ENCODE results near the gene RRAS2. TPM values are rescaled to one million over a fixed set of nuclear protein-coding genes. Genes with fewer than 3 reads are reported as not detected.

The RRAS2 gene
- total RNA-seq, 1 donor from 2014 or later = 139 TPM

DNA sequence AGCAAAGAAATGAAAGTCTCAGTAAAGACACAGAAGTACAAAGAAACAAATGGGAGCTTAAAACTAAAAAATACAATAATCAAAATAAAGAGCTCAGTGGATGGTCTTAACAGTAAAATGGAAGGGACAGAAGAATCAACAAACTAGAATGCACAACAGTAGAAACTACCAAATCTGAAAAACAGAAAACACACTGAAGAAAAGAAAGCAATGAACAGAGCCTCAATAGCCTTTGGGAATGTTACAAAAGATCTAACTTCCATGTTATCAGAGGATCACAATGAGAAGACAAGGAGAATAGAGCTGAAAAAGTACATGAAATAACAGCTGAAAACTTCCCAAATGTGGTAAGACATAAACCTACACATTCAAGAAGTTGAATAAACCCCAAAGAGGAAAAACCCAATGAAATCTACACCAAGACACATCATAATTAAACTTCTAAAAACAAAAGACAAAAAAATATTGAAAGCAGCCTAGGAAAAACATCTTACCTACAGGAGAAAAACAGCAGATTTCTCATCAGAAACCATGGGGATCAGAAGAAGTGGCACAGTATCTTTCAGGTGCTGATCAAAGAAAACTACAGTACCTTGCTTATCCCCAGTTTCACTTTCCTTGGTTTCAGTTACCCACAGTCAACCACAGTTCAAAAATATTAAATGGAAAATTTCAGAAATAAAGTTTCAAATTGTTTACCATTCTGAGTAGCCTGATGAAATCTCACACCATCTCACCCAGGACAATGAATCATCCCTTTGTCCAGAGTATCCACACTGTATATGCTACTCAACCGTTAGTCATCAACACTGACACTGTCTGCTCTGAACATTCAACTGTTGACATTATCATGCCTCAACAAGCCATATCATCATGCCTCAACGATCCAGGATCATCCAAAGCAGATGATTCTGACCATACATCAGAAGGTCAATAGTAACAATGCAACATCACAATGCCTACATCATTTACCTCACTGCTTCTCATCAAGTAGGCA, 22.2 kb downstream of the RRAS2 start:
- no peak for DNase-seq (ENCODE audit: low read depth, low spot score)

DNA sequence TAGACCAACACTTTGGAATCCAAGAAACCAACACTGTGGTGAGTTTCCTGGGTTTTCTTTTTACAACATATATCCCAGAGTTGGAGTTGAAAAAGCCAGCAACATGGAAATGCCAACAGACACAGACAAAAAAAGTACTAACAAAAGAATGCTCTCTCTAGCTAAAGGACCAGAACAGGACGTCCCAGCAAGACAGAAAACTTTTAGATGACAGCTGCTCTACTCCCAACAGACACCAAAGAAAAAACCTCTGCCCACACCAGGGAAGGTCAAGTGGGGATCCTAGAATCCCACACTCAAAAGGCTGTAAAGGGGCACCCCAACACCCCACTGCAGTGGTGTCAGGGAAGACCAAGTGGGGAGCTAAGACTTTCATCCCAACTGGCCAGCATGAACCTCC, 23.3 kb downstream of the RRAS2 start:
- DNase-seq (ENCODE audit: low read depth, low spot score) = no peak

DNA sequence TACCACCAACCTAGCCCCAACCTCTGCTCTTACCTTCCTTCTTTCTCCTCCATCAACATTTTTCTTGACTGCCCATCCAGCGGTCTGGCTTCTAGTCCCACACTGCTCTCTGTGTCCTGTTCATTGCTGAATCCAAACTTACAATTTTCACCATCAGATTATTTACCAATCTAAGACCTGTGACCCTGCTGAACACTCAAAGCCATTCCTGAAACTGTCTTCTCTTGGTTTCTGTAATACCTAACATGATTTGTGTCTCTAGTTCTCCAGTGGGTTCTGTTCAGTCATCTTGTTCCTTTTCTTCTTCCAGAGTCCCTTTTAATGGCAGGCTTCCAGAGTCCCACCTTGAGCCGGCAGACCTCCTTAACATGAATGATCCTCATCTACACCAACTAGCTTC, 24.1 kb downstream of the RRAS2 start:
- no peak for DNase-seq (ENCODE audit: low read depth, low spot score)

DNA sequence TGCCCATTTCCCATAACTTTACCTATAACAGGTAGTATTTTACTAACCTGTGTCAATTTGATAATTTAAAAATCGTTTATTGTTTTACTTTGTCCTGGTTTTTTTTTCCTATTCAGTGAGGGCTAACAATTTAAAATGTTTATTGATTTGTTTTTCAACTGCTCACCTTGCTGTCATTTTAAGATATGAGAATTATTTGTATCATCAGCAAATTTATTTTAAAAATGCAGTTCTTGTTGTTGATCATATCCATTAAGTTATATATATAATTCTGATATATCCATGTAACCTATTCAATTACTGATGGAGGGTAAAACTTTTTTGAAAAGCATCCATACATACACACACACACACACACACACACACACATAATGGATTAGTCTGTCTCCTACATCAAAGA, 24.8 kb downstream of the RRAS2 start:
- no peak for DNase-seq (ENCODE audit: low read depth, low spot score)

DNA sequence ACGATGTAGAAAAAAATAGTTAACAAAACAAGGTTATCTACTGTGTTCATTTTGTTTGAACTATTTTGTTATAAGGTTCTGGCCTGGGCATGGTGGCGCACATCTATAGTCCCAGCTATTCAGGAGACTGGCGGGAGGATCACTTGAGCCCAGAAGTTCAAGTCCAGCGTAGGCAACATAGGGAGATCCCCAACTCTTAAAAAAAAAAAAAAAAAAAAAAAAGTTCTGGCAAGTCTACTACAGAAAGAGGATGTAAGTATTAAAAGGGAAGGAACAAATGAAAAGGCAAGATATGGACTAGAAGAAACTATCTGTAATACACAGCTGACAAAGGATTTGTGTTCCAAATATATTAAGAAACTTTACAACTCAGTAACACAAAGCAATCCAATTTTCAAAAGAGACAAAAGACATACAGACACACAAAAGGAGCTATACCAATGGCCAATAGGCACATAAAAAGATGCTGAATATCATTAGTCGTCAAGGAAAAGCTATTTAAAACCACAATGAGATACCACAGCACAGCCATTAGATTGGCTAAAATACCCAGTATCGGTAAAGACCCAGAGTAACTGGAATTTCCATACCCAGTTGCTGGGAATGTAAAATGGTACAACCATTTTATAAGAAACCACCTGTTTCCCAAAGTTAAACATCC, 27.4 kb downstream of the RRAS2 start:
- DNase-seq (ENCODE audit: low read depth, low spot score) = no peak

DNA sequence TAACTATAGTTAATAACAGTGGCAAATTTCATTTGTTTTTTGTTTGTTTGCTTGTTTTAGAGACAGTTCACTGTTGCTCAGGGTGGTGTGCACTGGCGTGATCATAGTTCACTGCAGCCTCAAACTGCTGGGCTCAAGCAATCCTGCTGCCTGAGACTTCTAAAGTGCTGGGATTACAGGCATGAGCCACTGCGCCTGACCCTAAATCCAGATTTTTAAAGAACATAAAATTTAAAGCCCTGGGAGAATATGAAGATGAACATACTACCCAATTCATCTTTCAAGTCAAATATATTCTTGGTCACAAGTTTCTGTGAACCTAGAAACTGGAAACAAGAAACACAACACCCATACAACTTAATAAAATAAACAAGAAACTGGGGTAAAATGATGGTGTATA, 28.1 kb downstream of the RRAS2 start:
- no peak for DNase-seq (ENCODE audit: low read depth, low spot score)

DNA sequence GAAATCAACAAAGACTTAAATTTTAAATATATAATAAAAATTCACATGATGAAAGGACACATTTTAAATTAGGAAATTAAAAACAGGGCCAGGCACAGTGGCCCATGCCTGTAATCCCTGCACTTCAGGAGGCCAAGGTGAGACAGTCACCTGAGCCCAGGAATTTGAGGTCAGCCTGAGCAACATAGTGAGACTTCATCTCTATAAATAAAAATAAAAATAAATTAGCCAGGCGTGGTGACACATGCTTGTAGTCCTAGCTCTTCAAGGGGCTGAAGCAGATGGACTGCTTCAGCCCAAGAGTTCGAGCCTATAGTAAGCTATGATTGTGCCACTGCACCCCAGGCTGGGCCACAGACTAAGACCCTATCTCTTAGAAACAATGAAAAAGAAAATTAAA, 29.3 kb downstream of the RRAS2 start:
- no peak for DNase-seq (ENCODE audit: low read depth, low spot score)

DNA sequence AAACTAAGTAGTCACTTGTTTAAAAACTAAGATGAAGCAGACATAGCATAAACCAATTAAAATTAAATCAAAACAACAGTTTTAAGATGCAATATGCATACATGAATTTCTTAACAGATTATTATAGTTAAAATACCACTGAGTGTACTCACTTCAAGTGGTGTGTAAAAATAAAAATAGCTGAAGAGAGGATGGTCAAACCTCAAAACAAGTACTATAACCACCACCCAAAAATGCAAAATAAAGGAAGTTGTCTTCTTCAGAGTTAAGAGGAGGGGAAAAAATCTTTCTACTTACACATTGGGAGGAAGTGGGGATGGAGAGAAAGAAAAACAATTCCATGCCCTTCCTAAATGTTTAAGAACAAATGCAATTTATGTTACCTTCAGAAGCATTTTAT, 31.9 kb downstream of the RRAS2 start:
- DNase-seq (ENCODE audit: low read depth, low spot score) = no peak

DNA sequence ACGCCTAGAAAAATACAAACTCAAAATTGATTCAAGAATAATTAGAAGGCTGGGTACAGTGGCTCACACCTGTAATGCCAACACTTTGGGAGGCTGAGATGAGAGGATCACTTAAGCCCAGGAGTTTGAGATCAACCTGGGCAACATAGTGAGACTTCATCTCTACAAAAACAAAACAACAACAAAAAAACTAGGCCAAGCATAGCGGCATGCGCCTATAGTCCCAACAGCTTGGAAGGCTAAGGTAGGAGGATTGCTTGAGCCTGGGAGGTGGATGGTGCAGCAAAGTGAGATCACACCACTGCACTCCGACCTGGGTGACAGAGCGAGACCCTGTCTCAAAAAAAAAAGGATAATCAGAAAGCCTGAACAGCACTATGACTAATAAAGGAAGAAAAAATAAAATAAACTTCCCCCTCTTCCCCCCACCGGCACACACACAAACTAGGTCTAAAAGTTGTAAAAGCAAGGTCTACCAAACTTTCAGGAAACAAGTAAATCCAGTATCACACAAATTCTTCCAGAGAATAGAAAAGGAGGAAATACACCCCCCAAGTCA, 35.8 kb downstream of the RRAS2 start:
- no peak for DNase-seq (ENCODE audit: low read depth, low spot score)

DNA sequence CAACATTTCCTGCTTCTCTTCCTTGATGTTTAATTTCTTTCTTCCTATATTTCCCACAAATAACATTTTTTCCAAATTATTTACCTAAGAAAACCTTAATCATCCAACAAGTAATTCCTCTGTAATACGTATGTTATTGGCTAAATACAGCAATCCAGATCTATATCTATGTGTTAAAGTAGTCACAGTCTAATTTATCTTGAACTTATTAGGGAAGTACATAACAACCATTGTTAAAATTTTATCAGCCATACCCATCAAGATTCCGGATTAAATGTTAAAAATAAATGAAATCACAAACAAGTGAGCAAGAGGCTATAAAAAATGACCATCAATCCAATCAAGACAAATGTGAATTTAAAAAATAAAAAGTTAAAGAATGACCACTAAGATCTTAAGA, 36.5 kb downstream of the RRAS2 start:
- DNase-seq (ENCODE audit: low read depth, low spot score) = no peak

DNA sequence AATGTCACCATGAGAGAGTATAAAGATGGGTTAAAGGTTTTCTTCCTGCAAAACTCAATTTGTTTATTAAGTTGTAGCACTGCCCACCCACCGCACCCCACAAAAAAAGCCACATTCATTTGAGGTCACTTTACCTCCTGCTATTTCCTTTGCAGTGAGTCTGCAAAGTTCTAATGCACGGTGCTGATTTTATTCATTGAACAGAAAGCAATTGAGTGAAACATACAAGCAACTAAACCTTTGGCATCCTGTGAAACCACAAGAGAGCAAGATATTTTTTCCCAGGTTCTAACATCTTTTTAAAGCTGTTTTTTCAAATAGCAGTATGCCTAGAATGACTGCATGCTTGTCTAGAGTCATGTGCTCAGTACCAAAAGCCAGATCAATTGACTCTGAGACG, 39.0 kb downstream of the RRAS2 start:
- no peak for DNase-seq (ENCODE audit: low read depth, low spot score)

DNA sequence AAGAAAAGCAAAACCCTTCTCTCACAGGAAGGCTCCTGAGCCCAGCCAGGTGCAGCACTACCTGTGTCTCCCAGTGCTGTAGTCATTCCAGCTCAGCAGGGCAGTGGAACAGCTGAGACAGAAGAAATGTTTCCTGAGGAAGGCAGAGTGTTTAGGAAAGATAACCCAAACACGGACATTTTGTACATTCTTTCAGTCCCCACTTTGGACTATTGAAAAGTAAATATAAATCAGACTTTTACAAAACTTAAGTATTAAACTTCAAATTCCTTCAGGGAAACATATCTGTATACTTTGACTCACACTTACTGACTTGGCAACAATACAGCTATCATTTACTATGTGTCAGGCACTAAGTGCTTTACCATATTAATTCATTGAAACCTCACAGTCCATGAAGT, 40.4 kb downstream of the RRAS2 start:
- no peak for DNase-seq (ENCODE audit: low read depth, low spot score)

DNA sequence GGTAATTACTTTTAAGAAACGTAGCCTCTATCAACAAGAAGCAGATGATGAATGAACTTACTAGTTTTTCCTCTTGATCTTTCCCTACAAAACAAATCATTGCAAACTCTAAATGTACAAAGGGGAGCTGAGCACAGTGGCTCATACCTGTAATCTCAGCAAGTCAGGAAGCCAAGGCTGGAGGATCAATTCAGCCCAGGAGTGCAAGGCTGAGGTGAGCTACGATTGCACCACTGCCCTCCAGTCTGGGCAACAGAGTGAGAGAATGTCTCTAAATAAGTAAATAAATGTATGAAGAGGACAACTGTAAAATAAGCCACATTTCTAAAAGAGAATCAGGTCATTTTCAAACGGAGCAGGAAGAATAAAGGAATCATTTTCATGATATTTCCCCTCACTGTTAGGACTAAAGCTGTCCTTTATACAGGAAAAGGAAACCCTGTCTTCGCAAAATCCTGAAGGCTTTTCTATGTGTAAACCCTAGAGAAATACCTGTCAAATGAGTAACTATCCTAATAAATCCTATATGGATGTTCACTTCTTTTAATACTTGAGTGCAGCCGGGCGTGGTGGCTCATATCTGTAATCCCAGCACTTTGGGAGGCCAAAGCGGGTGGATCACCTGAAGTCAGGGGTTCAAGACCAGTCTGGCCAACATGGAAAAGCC, 41.2 kb downstream of the RRAS2 start:
- DNase-seq (ENCODE audit: low read depth, low spot score) = no peak

DNA sequence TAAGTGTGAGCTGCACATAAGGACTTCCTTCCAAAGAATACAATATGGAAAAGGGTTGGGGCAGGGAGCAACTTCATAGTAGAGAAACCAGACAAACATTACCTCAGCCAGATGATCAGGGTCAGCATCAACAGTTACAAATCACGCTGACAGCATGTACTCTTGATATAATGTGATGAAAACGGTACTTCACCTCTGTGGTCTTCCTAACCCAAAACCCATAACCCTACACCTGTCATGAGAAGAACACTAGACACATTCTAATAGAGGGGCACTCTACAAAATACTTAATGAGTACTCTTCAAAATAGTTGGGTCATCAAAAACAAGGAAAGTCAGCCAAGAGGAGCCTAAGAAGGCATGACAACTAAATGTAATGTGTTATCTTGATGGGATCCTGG, 43.9 kb downstream of the RRAS2 start:
- DNase-seq (ENCODE audit: low read depth, low spot score) = no peak

DNA sequence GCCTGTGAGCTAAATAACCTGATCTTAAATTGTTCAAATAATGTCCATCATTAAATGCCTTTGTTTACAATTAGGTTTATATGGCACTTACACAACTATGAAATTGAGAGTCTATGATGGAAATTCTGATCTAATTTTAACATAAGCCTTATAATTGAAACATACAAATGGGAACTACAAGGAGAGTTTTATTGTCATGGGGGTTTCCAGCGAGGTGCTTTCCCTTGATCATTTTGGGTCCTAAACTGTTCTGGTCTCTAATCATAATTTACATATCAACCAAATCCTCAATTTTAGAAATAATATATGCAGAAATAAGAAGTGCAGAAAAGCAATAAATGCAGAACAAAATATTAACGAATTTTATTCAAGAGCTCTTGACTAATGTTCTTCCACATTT, 44.9 kb downstream of the RRAS2 start:
- no peak for DNase-seq (ENCODE audit: low read depth, low spot score)

DNA sequence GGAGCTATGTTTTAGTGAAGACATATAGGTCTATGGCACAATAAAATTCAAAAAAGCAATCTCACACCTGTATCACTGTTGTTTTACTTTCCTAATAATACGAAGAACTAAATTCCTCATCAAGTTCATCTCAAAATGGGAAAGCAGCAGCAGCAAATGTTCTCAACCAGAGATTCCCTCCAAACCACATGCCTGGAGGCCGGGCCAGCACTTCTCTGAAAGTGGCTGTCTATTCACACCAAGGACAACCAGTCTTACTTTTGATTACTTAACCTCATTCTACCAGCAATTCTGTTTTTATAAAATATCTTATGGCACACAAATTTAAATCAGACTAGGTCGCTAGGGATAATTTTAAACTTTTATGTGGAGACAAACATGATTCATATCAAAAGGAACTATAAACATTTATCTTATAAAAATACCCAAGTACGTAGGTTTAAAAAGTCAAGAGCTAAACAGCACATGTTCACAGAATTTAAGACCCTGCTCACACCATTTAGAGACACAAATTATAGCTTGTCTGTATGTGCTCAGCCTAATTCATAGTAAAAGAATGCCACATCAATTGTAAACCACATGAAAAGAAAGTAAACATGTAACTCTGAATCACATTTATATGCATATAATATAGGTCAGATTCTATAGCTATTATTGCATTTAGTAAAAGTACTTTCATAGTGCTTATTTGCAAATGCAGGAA, 46.1 kb downstream of the RRAS2 start:
- no peak for DNase-seq (ENCODE audit: low read depth, low spot score)

DNA sequence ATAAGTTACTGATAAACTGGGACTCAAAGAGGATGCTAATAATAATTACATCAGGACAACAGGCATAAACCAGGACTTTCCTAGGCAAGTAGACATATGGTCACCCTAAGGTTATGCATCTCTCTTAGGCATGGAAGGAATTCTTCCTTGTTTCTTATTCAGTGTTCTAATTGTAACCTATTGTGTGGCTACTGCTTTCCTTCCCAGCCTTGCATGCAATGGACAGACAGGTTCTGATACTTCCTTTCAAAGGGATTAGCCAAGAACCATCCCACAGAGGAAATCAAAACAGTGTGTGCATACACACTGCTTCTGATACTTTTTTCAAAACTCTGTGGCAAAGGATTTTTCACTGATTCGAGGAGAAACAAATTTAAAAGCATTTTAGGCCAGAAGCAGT, 48.3 kb downstream of the RRAS2 start:
- no peak for DNase-seq (ENCODE audit: low read depth, low spot score)

DNA sequence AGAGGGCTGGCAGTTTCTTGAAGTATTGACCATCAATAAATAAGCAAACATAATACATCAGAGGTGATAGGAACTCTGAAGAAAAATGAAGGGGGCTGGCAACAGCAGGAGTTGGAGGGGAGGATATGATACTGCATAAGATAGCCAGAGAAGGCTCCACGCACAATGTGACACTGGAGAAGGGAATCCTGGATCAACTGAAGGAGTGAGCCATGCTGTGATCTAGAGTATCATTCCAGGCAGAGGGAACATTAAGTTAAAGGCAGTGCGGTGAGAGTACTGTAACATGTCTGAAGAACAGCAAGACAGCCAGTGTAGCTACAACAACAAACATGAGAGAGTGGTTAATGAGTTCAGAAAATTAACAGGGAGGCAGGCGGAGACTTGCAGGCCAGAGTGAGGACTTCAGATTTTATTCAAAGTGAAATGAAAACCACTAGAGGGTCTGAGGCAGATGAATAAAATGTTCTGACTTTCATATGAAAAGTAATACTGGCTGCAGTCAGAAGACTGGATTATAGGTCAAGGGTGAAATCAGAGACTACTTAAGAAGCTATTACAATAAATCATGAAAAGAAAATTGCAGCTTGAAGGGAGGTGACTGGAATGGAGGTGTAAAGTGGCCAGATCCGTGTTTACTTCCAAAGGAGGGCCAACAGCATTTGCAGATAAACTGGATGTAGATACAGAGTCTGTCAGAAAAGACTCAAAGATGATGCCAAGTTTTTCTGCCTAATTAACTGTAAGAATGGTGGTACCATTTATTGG, 49.4 kb downstream of the RRAS2 start:
- no peak for DNase-seq (ENCODE audit: low read depth, low spot score)

DNA sequence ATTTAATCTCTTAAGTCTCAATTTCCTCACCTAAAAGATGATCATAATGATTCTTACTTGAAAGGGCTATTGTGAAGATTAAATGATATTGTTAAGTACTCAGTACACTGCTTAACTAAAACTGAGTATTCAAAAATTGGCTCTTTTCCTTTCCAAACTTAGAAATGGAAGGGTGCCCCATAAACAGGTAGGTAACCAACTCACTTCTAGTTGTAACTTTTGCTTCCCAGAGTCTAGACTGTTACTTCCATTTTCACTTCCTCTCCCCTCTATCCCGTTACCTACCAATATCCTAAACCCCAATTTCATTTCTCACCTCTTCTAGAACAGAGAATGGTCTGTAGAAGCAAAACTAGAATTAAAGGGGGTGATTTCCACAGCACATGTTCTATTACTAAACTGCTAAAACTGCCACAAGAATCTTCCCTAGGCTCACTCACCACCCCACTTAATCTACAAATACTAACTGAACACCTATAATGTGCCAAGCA, 50.0 kb downstream of the RRAS2 start:
- DNase-seq (ENCODE audit: low read depth, low spot score) = no peak

DNA sequence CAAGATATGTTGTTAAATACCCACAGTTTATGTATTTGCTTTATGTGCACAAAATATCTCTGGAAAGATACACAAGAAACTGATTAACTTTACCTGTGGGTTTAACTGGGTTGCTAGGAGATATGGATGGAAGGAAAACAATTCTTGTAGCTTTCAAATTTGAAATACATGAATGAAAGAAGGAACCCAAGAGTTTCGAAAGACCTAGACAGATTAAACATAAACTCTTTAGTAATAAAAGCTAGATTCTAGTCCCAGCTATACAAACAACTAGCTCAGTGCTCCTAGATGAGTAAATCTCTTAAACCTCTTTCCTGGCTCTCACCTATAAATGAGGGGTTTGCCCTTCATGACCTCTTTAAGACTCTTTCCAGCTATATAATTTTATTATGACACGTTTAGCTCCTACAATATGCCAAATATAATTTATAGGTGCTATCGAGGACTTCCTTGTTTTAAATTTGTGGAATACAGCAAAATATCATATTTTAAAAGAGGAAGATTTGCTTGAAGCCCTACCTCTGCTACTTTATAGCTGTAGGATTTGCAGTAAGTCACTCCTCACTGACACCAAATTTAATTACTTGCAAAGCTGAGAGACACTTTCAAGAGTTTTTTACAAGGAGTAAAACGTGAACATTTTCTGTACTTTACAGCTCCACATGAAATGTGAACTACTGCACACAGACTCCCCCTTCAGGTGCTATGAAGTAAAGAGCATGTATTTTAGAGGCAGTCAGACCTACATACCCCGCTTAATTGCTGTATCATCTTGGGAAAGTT, 50.7 kb downstream of the RRAS2 start:
- DNase-seq (ENCODE audit: low read depth, low spot score) = no peak

Measured in pulmonary artery endothelial cell (primary cell).